ENCODE results near the gene SENP6. TPM values are rescaled to one million over a fixed set of nuclear protein-coding genes. Genes with fewer than 3 reads are reported as not detected.
A peak's percentile ranks its signal among the peaks of the same experiment; 100 is the strongest.
"Not testable (repeated sequence)": the region's sequence is repeated elsewhere in the genome, so short reads cannot be mapped to it uniquely, and the experiment has no call there.

Gene SENP6
- total RNA-seq, 1 donor from 2014 or later: 54.2 TPM

GRCh38 chr6:75581231-75581630 is 20.4 kb upstream of the SENP6 start:
- Histone ChIP-seq H3K36me3 (no peaks in the 10 kb centered on the region), H3K4me1 (no peaks in the 10 kb centered on the region), H3K27ac (replicated peaks) (no peak overlapping the region), H3K4me3 (no peak overlapping the region), H3K27me3 (ENCODE audit: low read depth) (no peaks in the 10 kb centered on the region), H3K9me3 (replicated peaks) (peaks cover 6% of the 10 kb centered on the region)
- no peak for DNase-seq
- no peak for TF ChIP-seq CTCF (IDR thresholded peaks at IDR 0.05; ENCODE audit: borderline replicate concordance)
- intact Hi-C loops (cut with micrococcal nuclease): no loop called here

DNA sequence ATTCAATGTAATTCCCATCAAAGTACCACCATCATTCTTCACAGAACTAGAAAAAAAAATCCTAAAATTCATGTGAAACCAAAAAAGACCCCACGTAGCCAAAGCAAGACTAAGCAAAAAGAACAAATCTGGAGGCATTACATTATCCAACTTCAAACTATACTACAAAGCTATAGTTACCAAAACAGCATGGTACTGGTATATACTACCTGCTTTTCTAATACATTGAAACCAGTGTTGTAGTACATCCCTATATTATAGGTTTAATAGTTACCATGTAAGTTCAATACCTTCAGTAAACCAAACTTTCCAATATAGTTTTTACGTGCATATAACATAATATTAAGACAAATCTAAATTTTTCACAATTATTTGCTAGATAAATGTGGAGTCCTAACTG is 17.1 kb upstream of the SENP6 start:
- H3K27me3 ChIP-seq (ENCODE audit: low read depth); intact Hi-C loops (cut with micrococcal nuclease); DNase-seq: not testable (repeated sequence)

GRCh38 chr6:75588948-75589347 is 12.7 kb upstream of the SENP6 start:
- Histone ChIP-seq H3K4me3 (no peak overlapping the region), H3K27me3 (ENCODE audit: low read depth) (no peaks in the 10 kb centered on the region), H3K36me3 (no peaks in the 10 kb centered on the region), H3K27ac (replicated peaks) (no peak overlapping the region), H3K9me3 (replicated peaks) (peaks cover 6% of the 10 kb centered on the region), H3K4me1 (no peaks in the 10 kb centered on the region)
- DNase-seq: no peak
- intact Hi-C loops (cut with micrococcal nuclease): no loop called here
- TF ChIP-seq CTCF (IDR thresholded peaks at IDR 0.05; ENCODE audit: borderline replicate concordance): no peak

More for the DNA sequence above, 17.1 kb upstream of the SENP6 start:
- H3K4me3 ChIP-seq; H3K36me3 ChIP-seq; H3K27ac ChIP-seq (replicated peaks); H3K4me1 ChIP-seq; H3K9me3 ChIP-seq (replicated peaks): not testable (repeated sequence)

DNA sequence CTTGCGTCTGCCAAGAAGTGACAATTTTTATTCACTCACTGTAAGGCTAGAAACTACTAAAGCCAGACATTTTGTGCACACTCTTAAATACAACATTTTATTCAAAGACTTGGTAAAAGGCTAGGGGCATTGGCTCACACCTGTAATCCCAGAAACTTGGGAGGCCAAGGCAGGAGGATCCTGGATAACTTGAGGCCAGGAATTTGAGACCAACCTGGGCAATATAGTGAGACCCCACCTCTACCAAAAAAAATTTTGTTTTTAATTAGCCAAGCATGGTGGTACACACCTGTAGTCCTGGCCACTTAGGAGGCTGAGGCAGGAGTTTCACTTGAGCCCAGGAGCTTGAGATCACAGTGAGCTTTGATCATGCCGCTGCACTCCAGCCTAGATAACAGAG is 11.3 kb upstream of the SENP6 start:
- no peaks in the 10 kb centered on the region for H3K9me3 ChIP-seq (replicated peaks)
- no peaks in the 10 kb centered on the region for H3K4me1 ChIP-seq
- H3K27ac ChIP-seq (replicated peaks): no peak overlapping the region
- intact Hi-C loops (cut with micrococcal nuclease): no loop called here
- DNase-seq: no peak
- no peaks in the 10 kb centered on the region for H3K27me3 ChIP-seq (ENCODE audit: low read depth)
- H3K4me3 ChIP-seq: no peak overlapping the region
- H3K36me3 ChIP-seq: no peaks in the 10 kb centered on the region
- TF ChIP-seq CTCF (IDR thresholded peaks at IDR 0.05; ENCODE audit: borderline replicate concordance): no peak

GRCh38 chr6:75596380-75596779 is 5.3 kb upstream of the SENP6 start:
- H3K27me3 ChIP-seq (ENCODE audit: low read depth); H3K4me3 ChIP-seq; H3K36me3 ChIP-seq; H3K9me3 ChIP-seq (replicated peaks); intact Hi-C loops (cut with micrococcal nuclease); DNase-seq; H3K27ac ChIP-seq (replicated peaks): not testable (repeated sequence)
- H3K4me1 ChIP-seq: peaks cover 11% of the 10 kb centered on the region

GRCh38 chr6:75600768-75601167 is 912 bp upstream of the SENP6 start:
- H3K4me3 ChIP-seq: peak overlapping the region; percentile 88
- DNase-seq: no peak
- H3K27me3 ChIP-seq (ENCODE audit: low read depth): no peaks in the 10 kb centered on the region
- peaks cover 47% of the 10 kb centered on the region for H3K4me1 ChIP-seq
- peak overlapping the region; percentile 96 for H3K27ac ChIP-seq (replicated peaks)
- no peaks in the 10 kb centered on the region for H3K36me3 ChIP-seq
- no peaks in the 10 kb centered on the region for H3K9me3 ChIP-seq (replicated peaks)
- TF ChIP-seq CTCF (IDR thresholded peaks at IDR 0.05; ENCODE audit: borderline replicate concordance): no peak
- intact Hi-C loops (cut with micrococcal nuclease): no loop called here
